ELR (cell line): ENCODE measurements around the gene TRIM47.
"Not testable (repeated sequence)": the region's sequence is repeated elsewhere in the genome, so short reads cannot be mapped to it uniquely, and the experiment has no call there.

Experiments
- DNase-seq: peaks from one replicate; pipeline ENCODE4 v3.0.0-alpha.2; 2015; ENCODE audit warnings: low read depth

The TRIM47 gene

GRCh38 chr17:75870228-75870627, 8.2 kb downstream of the TRIM47 start:
- DNase-seq: not testable (repeated sequence)

- peak; percentile 52 for DNase-seq
Measured at GRCh38 chr17:75869282-75870141, 8.9 kb downstream of the TRIM47 start.

GRCh38 chr17:75868730-75869281, 9.6 kb downstream of the TRIM47 start:
- not testable (repeated sequence) for DNase-seq

GRCh38 chr17:75865404-75866188, 12.8 kb downstream of the TRIM47 start:
- not testable (repeated sequence) for DNase-seq

- DNase-seq: not testable (repeated sequence)
Measured at GRCh38 chr17:75864887-75865286, 13.5 kb downstream of the TRIM47 start.

GRCh38 chr17:75864448-75864871, 13.9 kb downstream of the TRIM47 start:
- DNase-seq: peak; percentile 86

GRCh38 chr17:75861927-75862317, 16.5 kb downstream of the TRIM47 start:
- DNase-seq: no peak

GRCh38 chr17:75859358-75859757, 19.0 kb downstream of the TRIM47 start:
- not testable (repeated sequence) for DNase-seq

- peak; percentile 71 for DNase-seq
Measured at GRCh38 chr17:75856062-75856756, 22.2 kb downstream of the TRIM47 start.

- peak; percentile 100 for DNase-seq
Measured at GRCh38 chr17:75855310-75856061, 22.9 kb downstream of the TRIM47 start, which contains the start of gene WBP2. WBP2 (minus strand) TSS chr17:75855335; CDS start chr17:75855297, 38 bp downstream.

- no peak for DNase-seq
Measured at GRCh38 chr17:75854881-75855309, 23.5 kb downstream of the TRIM47 start.

- DNase-seq: peak; percentile 91
Measured at GRCh38 chr17:75854101-75854748, 24.2 kb downstream of the TRIM47 start.

- DNase-seq: peak; percentile 77
Measured at GRCh38 chr17:75853433-75853832, 24.9 kb downstream of the TRIM47 start.

- not testable (repeated sequence) for DNase-seq
Measured at GRCh38 chr17:75851693-75851991, 26.7 kb downstream of the TRIM47 start.

- DNase-seq: peak; percentile 42
Measured at GRCh38 chr17:75850928-75851692, 27.3 kb downstream of the TRIM47 start.

GRCh38 chr17:75849724-75850123, 28.7 kb downstream of the TRIM47 start:
- no peak for DNase-seq

GRCh38 chr17:75849279-75849646, 29.1 kb downstream of the TRIM47 start:
- no peak for DNase-seq

GRCh38 chr17:75848523-75849278, 29.7 kb downstream of the TRIM47 start:
- peak; percentile 75 for DNase-seq
